COLO829 (cell line): ENCODE data around the gene ZNRF4.

ENCODE experiments used
- DNase-seq: peaks from one replicate; pipeline ENCODE4 v3.0.0; 2012; ENCODE audit warnings: low spot score

The ZNRF4 gene

DNA sequence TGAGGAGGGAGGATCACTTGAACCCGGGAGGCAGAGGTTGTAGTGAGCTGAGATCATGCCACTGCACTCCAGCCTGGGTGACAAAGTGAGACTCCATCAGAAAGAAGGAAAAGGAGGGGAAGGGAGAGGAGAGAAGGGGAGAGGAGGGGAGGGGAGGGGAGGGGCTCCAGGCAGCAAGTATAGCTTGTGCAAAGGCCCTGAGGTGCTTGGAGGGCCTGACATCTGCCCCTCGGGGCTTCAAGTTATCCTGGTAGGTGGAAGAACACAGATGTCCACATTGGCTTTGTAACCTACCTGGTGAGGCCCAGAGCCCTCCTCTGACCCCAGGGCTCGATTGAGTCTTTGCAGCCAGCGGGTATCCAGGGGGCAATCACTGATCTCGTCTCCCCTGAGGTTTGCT, 11.5 kb upstream of the ZNRF4 start:
- DNase-seq: no peak

DNA sequence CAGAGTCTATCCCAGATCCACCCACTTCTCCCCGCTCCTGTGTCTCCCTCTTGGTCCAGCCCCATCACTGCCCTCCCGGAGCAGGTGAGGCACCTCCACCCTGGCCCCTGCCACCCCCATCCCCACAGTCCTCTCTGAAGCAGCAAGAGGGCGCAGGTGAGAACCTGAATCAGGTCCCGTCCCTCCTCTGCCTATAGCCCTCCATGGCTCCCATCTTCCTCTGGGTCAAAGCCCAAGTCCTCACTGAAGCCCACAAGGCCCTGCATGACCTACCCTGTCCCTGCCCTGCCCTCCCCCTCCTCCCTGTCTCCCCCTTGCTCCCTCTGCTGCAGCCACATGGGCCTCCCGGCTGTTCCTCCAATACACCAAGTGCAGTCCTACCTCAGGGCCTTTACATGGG, 10.8 kb upstream of the ZNRF4 start:
- DNase-seq: no peak

DNA sequence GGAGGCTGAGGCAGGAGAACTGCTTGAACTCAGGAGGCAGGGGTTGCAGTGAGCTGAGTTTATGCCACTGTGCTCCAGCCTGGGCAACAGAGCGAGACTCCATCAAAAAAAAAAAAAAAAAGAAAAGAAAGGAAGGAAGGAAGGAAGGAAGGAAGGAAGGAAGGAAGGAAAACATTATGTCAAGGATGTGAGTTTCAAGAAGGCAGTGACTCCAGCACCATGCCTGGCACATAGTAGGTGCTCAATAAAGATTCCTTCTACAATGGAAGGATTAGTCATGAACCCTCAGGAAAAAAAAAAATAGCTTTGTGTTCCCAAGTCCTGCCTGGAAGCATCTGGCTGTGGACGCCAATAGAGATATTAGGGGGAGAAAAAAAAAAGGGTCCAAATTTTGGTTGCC, 10.1 kb upstream of the ZNRF4 start:
- DNase-seq: no peak

DNA sequence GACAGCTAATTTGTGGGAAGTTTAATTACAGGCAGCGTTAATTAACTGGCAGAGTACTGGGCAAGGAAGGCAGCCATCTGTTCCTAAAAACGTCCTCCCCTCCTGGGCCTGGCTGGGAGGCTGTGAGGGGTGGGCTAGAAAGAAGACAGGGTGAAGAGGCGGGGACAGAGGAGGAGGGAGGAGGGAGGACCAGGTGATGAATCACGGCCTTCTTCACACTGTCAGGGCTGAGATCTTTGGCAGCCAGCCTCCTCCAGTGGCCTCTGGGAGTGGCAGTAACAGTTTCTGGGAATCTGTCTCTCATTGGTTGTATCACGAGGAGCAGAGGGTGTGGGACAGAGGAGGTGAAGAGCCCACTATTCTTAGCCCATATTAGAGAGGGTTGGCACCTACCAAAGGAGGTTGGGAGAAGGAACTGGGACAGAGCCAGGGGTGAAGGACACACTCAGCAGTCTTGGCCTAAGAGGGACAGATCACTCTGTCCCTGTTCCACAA, 9.6 kb upstream of the ZNRF4 start:
- DNase-seq: no peak

DNA sequence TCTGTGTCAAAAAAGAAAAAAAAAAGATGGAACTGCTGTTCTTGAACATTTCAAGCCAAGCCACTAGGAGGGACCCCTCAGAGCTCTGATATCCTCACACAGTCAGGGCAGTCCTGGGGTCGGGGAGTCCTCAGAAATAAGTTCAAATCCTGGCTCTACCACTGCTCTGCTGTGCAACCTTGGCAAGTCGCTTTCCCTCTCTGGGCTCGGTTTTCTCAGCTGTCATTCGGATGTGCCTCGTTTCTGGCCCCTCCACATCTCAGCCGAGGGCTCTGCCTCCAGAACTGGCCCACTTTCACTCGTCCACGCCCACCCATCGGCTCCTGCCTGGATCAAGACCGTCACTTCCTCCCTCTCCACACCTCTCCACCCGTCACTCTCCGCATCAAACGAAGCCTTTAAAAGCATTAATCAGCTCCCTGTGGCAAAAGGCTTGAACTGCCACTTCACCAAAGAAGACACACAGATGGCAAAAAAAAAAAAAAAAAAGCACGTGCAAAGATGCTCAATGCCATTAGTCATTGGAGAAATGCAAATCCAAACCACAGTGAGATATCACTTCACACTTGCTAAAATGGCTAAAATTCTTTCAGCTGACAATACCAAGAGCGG, 7.4 kb upstream of the ZNRF4 start:
- no peak for DNase-seq

DNA sequence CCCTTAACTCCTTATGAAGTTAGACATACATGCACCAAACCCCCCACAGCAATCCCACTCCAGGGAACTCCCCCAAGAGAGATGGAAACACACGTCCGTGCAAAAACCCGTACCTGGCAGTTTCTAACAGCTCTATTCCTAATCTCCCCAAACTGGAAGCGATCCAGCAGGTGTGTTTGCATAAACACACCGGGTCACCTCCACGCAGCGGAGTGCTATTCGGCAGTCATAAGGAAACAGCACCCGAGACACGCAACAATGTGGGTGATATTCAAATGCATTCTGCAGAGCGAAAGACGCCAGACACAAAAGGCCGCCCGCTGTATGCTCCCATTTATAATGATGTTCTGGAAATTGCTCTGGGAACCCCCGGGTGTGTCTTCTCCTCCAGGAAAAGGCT, 6.8 kb upstream of the ZNRF4 start:
- DNase-seq: no peak

DNA sequence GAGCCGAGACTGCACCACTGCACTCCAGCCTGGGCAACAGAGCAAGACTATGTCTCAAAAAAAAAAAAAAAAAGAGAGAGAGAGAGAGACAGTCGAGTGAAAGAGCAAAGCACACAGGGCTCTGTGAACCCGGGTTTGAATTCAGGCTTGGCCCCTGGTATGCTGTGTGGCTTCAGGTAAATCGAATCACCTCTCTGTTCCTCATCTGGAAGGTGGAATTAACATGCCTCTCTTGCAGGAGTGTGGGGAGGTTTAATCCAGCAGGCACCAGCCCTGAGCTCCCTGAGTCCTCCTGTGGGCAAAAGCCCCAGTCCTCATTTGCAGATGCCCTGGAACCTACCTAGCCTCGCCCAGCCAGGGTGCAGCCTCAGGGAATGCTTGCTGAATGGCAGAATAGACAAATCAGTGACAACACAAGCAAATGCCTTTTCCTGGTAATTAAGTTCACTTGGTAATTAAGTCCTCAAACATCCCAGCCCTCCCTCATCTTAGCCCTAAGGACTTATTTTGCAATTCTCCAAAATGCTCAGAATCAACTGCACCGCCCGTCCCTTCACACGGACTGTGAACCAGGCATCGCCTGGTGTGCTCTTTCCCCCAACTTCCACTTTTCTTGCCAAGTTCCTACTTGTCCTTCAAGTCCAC, 4.6 kb upstream of the ZNRF4 start:
- DNase-seq: no peak

DNA sequence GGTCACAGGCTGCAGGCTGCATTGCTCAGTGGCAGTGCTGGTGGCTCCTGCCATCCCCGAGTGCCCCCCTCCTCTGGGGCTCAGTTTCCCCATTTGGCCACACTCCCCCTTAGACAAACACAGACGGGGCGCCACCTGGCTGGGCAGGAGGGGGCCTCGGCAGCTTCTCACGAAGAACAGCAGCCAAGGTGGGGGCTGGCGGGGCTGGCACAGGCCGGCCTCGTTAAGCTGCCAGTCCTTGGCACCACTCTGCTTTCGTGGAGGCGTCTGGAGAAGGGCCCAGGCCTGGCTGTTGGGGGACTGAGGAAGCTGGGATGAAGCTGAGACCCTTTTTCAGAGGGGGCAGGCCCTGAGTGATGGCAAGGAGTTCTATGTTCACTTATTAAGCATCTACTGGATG, 3.7 kb upstream of the ZNRF4 start:
- no peak for DNase-seq

DNA sequence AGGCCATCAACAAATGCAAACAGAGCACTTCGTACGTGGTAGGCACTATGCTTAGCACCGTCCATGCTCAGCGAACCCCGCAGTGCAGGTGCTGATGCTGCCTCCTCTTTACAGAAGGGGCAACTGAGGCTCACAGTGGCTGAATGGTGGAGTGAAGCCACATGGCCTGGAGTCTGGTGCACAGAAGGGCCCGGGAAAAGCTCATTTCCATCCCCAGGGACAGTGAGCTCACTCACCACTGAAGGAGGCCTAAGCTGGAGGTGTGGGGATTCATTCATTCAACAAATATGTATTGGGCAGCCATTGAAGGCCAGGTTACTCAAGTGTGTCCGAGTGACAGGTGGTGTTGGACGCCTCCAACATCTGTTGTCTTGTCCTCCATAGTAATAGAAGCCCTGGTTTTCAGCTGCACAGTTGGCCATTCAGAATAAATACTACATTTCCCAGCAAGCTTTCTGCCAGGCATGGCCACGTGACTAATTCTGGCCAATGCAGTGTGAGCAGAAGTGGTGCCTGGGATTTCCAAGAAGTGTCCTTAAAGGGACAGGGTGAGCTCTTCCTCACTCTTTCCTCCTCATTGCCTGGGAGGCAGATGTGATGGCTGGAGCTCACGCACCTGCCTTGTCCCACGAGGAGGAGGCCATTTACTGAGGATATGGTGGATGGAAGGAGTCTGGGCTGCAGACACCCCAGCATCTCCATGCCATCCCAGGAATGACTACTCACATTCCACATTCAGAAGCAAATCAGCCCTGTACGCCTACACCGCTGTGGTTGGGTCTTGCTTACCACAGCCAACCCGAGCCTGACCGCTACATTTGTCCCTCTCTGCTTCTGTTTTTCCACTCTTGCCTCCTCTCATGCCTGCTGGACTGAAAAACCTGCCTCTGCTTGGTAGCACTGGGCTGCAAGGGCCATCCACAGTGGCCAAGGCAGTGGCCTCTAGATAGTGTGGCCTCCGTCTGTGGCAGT, 2.3 kb upstream of the ZNRF4 start:
- DNase-seq: peak; percentile 70

DNA sequence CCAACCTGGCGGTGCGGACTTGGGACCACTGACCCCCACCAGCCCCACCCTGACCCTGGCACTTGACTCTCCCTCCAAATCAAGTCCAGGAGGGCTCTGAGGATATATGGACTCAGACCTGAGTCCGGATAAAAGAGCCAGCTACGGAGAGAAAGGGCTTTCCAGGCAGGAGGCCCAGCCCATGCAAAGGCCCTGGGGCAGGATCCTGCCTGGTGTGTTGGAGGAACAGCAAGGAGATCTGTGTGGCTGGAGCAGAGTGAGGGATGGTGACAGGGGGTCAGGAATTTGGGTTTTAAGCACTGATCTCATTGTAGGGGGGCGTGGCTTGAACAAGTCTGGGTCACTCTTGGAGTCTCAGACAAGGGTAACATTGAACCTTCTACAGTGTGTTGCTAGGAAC, 474 bp upstream of the ZNRF4 start:
- no peak for DNase-seq

DNA sequence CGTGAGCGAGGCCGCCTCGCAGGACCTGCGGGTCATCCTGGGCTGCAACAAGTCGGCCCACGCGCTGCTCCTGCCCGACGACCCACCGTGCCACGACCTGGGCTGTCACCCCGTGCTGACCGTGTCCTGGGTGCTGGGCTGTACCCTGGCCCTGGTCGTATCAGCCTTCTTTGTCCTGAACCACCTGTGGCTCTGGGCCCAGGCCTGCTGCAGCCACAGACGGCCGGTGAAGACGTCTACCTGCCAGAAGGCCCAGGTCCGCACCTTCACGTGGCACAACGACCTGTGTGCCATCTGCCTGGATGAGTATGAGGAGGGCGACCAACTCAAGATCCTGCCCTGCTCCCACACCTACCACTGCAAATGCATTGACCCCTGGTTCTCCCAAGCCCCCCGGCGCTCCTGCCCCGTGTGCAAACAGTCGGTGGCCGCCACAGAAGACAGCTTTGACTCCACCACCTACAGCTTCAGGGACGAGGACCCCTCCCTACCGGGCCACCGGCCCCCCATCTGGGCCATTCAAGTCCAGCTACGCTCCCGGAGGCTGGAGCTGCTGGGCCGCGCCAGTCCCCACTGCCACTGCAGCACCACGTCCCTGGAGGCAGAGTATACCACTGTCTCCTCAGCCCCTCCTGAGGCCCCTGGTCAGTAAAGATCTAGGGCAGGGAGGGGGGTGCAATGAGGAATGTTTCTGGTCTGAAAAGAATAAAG, 1.1 kb downstream of the ZNRF4 start:
- DNase-seq: no peak

DNA sequence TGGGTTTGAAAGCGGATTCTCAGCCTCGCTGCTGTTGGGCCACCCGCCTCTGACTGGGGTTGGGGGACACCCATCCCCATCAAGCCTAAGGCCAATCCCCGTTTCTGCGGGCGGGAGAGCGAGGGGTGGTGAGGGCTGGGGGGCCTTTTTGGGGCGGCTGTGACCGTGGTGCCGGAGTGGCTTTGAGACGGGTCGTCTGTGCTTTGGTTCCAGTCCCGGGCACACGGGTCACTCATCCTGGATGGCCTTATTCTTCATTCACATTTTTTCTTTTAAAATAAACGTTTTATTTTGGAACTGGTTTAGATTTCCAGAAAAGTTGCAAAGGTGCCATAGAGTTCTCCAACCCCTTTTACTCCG, 1.6 kb downstream of the ZNRF4 start:
- DNase-seq: no peak

DNA sequence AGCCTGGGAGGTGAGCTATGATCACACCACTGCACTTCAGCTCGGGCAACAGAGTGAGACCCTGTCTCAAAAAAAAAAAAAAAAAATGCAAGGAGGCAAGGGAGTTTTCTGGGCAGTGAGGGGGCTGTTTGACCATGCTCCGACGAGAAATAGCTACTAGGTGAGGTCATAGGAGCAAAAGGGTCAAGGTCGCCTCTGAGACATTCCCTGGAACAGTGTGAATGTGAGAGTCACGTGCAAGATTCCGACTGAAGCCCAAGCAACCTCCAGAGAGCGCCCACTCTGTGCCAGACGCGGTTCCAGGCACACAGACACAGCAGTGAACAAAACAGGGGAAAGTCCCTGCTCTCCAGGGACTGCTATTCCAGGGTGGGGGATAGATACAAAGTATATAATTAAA, 2.5 kb downstream of the ZNRF4 start:
- DNase-seq: no peak

DNA sequence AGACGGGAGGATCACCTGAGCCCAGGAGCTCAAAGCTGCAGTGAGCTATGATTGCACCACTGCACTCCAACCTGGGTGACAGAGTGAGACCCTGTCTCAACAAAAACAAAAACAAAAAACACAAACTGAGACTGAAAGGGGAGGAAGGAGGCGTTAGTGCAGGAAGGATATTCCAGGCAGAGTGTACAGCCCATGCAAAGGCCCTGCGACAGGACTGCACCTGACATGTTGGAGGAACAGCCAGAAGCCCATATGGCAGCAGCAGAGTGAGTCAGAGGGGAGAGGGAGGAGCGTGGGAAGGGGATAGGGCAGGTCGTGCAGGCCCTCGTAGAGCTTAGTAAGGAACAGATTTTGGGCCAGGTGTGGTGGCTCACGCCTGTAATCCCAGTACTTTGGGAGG, 3.2 kb downstream of the ZNRF4 start:
- no peak for DNase-seq

DNA sequence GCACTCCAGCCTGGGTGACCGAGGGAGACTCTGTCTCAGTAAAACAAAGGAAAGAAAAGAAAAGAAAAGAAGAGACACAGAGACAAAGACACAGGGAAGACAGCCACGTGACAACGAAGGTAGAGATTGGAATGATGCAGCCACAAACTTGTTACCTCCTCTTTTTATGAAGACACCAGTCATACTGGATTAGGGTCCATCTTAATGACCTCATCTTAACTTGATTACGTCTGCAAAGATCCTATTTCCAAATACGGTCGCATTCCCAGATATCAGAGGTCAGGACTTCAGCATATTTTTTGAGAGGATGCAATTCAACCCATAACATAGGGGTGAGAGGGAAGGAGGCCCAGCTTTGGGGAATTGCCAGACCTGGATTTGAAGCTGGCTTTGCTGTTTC, 4.1 kb downstream of the ZNRF4 start:
- no peak for DNase-seq

DNA sequence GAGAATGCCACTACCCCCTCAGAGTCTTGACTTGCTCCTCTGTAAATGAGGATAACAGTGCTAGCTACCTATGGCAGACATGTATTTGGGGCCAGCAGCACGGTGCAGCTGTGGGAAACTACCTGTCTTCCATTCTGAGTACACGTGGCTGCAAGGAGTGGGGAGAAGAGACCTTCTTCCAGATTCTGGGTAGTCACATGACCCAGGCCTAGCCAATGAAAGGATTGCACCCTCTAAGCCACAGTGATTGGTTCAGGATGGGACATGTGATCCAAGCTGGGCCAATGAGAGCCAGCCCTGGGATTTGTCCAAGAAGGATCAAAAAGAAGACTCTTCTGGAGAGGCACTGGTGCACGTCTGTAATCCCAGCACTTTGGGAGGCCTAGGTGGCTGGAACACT, 5.5 kb downstream of the ZNRF4 start:
- DNase-seq: no peak

DNA sequence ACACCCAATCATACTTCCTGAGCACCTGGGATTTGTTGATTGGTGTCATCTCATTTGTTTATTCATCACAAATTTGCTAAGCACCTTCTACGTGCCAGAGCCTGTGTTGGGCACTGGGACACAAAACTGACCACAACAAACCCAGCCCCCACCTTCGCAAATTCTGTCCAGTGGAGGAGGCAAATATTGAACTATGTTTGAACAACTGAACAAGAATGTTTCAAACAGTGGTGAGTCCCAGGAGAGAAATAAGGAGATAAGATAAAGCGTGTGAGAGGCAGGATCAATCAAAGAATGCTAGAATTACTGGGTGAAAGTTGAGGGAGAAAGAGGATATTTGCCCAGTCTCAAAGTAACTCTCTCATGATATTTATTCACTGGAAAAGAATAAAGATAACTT, 8.7 kb downstream of the ZNRF4 start:
- no peak for DNase-seq

DNA sequence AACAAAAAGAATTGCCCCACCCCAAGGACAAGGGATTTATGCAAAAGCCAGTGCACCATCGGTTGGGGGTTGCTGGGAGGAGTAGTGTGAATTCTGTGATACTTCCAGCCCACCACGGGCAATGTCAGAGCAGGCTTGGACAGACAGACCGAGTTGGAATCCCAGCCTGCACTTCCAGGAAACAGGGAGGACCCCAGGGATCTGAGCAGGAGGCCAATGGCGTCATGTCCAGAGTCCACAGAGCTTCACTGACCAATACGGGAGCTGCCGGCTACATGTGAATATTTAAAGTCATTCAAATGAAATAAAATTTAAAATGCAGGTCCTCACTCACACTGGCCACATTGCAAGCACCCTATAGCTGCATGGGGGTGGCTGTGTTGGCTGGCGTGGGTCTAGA, 10.9 kb downstream of the ZNRF4 start:
- DNase-seq: no peak

DNA sequence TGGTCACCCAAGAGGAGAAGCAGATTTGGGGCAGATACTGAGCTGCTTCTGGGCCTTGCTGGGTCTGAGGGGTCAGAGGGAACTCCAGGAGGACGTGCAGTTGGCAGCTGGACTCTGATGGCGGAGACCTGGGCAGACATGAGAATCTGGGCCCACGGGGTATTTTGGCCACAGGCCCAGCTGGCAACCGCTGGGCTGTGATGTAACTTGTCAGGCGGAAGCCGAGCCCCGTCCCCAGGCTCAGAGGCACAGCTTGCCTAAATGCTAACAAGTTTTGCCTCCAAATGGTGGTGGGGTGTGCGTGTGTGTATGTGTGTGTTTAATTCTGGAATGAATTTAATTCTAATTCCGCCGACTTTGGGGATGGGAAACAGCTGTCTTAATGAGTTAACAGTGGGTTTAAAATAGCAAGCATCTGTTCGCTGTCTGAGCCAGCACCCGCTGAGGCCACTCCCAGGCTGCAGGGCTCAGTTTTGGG, 11.6 kb downstream of the ZNRF4 start:
- no peak for DNase-seq

DNA sequence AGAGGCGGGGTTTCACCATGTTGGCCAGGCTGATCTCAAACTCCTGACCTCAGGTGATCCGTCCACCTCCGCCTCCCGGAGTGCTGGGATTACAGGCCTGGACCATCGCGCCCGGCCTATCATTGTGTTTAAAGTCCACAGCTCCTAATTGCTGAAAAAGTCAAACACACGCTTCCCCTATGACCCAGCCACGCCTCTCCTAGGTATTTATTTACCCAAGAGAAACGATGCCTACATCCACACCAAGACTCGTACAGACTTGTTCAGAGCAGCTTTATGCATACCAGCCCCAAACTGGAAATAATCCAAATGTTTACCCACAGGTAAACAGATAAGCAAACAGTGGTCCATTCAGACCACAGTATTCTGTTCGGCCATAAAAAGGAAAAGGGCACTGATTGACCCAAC, 15.1 kb downstream of the ZNRF4 start:
- DNase-seq: no peak

DNA sequence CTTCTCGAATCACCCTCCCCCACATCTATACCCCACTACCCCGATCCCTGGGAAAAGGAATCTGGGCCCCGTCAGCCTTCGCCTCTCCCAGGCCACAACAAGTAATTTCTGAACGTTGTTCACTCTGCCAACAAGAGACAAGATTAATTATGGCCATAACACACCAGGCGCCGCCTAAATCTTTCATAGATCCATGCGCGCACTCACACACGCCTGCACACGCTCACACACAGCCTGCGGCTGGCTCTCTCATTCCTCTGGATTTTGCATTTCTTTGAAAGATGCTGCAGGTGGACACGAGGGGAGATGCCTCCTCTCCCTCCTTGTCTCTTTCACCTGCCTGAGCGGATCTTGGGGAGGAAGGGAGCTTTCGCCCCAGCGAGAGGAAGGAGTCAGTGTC, 17.1 kb downstream of the ZNRF4 start:
- DNase-seq: no peak

DNA sequence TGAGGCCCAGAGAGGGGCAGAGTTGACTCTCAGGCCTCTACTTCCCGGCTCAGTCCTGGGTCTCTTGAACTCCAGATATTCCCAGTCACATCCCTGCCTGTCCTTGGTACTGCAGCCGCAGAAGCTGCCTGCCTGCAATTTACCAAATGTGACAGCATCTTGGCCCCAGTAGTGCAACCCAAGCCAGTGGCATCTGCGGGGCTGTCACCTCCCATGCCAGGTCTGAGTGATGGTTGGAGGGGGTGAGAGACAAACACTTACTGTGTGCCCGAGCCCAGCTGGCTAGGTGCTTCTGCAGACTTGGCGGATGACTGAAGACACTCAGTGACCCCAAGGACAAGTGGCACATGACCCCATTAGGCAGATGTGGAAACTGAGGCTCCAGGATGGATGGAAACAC, 18.4 kb downstream of the ZNRF4 start:
- DNase-seq: no peak
